HL-60 (cell line): Measurements from ENCODE around the gene SPAG9.
A peak's percentile ranks its signal among the peaks of the same experiment; 100 is the strongest.

Source experiments
- DNase-seq, 2 experiments: peaks; one replicate each; pipeline ENCODE4 v3.0.0-alpha.2; 2010 to 2020; ENCODE audit warnings: low read depth in 1 of 2, low spot score in 1 of 2
- H3K27ac ChIP-seq: fragments of 250-450 bp; sonication (Bioruptor Pico); replicated peaks from 2 replicates; pipeline ENCODE4 v1.5.1; 2020; ENCODE audit warnings: mild to moderate bottlenecking, moderate library complexity
- H3K27me3 ChIP-seq: fragments of 250-450 bp; sonication (Bioruptor Pico); 2 replicates; pipeline ENCODE4 v1.5.1; 2021; ENCODE audit warnings: mild to moderate bottlenecking, moderate library complexity; ENCODE audit not compliant: insufficient read depth, poor library complexity, severe bottlenecking
- H3K4me3 ChIP-seq: replicated peaks from 2 replicates; pipeline ENCODE4 v1.5.1; 2011; ENCODE audit warnings: mild to moderate bottlenecking, control low read depth, low read length; ENCODE audit not compliant: insufficient read depth
- CTCF ChIP-seq: IDR thresholded peaks from one replicate; pipeline ENCODE4 v1.5.1; 2011; ENCODE audit warnings: low read length, control low read depth, inconsistent platforms; ENCODE audit not compliant: insufficient read depth
- GABPA ChIP-seq: IDR thresholded peaks from 2 replicates; pipeline ENCODE4 v1.6.1; 2012; ENCODE audit warnings: low read depth
- POLR2AphosphoS5 ChIP-seq: IDR thresholded peaks from 2 replicates; pipeline ENCODE4 v1.6.1; 2012; ENCODE audit warnings: low read depth
- REST ChIP-seq: IDR thresholded peaks from 2 replicates; pipeline ENCODE4 v1.6.1; 2012; ENCODE audit warnings: low read depth; ENCODE audit not compliant: insufficient replicate concordance
- SPI1 ChIP-seq: IDR thresholded peaks from 2 replicates; pipeline ENCODE4 v1.6.1; 2012; ENCODE audit warnings: low read depth, mild to moderate bottlenecking, borderline replicate concordance

Gene SPAG9

GRCh38 chr17:51029568-51030463 is 90.9 kb downstream of the SPAG9 start:
- DNase-seq, result no peak
- Histone ChIP-seq H3K4me3 (no peak overlapping the region), H3K27ac (no peak overlapping the region), H3K27me3 (no peaks in the 10 kb centered on the region)
- TF ChIP-seq SPI1 (no peak), POLR2AphosphoS5 (no peak), CTCF (no peak), GABPA (no peak), REST (no peak)

GRCh38 chr17:51029142-51029541 is 91.5 kb downstream of the SPAG9 start:
- H3K4me3 ChIP-seq, result no peak overlapping the region
- no peaks in the 10 kb centered on the region for H3K27me3 ChIP-seq
- no peak for TF ChIP-seq GABPA
- peak; percentile 58 for TF ChIP-seq SPI1
- no peak for TF ChIP-seq REST
- no peak overlapping the region for H3K27ac ChIP-seq
- no peak for DNase-seq

GRCh38 chr17:51028176-51028863 is 92.3 kb downstream of the SPAG9 start:
- no peak for TF ChIP-seq GABPA
- no peak overlapping the region for H3K27ac ChIP-seq
- no peak overlapping the region for H3K4me3 ChIP-seq
- DNase-seq, result no peak
- no peaks in the 10 kb centered on the region for H3K27me3 ChIP-seq

- Histone ChIP-seq H3K27me3 (no peaks in the 10 kb centered on the region), H3K27ac (no peak overlapping the region)
- no peak for DNase-seq
Measured at GRCh38 chr17:51018541-51018940, 102.1 kb downstream of the SPAG9 start.

More at GRCh38 chr17:51018541-51018940, 102.1 kb downstream of the SPAG9 start:
- TF ChIP-seq SPI1 (no peak), GABPA (no peak), REST (no peak), CTCF (no peak), POLR2AphosphoS5 (no peak)
- H3K4me3 ChIP-seq, result no peak overlapping the region
